GM06990 (cell line): Measurements from ENCODE around the gene SCMH1.

Source experiments
- DNase-seq: peaks from one replicate; pipeline ENCODE4 v3.0.0-alpha.2; 2011; ENCODE audit not compliant: insufficient read length; ENCODE audit errors: extremely low read depth
- H3K27me3 ChIP-seq: replicated peaks from 2 replicates; pipeline ENCODE4 v1.6.0; 2011; ENCODE audit warnings: low read length; ENCODE audit not compliant: control insufficient read depth, insufficient read depth
- H3K36me3 ChIP-seq: 2 replicates; pipeline ENCODE4 v1.5.1; 2011; ENCODE audit warnings: low read length; ENCODE audit not compliant: control insufficient read depth, insufficient read depth
- H3K4me3 ChIP-seq: replicated peaks from 2 replicates; pipeline ENCODE4 v1.5.1; 2011; ENCODE audit warnings: low read depth, mild to moderate bottlenecking, control low read depth, low read length
- TF ChIP-seq, protein P1 (sequence below): IDR thresholded peaks from 2 replicates; pipeline ENCODE4 v1.5.1; 2011; ENCODE audit warnings: low read length, control low read depth, mild to moderate bottlenecking, inconsistent platforms; ENCODE audit not compliant: insufficient read depth, poor library complexity, severe bottlenecking

SCMH1 gene

DNA sequence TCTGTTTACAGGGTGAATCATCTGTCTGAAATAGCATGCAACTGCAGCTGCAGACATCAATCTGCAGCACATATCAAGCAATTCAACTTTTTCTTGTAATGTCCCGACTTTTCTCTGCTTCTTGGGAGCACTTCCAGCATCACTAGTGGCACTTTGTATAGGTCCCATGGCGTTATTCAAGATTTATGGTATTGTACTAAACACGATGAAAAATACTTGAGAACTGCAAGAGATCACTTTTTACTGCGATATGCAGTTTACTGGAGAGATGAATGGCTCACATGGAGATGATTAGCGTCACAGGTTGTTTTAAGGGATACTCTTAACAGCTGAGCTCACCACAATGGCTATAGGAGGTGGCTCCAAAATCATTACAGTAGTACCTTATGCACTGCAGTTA lies 7.2 kb upstream of the SCMH1 start:
- TF ChIP-seq, protein P1, sequence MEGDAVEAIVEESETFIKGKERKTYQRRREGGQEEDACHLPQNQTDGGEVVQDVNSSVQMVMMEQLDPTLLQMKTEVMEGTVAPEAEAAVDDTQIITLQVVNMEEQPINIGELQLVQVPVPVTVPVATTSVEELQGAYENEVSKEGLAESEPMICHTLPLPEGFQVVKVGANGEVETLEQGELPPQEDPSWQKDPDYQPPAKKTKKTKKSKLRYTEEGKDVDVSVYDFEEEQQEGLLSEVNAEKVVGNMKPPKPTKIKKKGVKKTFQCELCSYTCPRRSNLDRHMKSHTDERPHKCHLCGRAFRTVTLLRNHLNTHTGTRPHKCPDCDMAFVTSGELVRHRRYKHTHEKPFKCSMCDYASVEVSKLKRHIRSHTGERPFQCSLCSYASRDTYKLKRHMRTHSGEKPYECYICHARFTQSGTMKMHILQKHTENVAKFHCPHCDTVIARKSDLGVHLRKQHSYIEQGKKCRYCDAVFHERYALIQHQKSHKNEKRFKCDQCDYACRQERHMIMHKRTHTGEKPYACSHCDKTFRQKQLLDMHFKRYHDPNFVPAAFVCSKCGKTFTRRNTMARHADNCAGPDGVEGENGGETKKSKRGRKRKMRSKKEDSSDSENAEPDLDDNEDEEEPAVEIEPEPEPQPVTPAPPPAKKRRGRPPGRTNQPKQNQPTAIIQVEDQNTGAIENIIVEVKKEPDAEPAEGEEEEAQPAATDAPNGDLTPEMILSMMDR = no peak
- H3K36me3 ChIP-seq = no peaks in the 10 kb centered on the region
- no peak for DNase-seq
- no peak overlapping the region for H3K4me3 ChIP-seq
- H3K27me3 ChIP-seq = no peaks in the 10 kb centered on the region

DNA sequence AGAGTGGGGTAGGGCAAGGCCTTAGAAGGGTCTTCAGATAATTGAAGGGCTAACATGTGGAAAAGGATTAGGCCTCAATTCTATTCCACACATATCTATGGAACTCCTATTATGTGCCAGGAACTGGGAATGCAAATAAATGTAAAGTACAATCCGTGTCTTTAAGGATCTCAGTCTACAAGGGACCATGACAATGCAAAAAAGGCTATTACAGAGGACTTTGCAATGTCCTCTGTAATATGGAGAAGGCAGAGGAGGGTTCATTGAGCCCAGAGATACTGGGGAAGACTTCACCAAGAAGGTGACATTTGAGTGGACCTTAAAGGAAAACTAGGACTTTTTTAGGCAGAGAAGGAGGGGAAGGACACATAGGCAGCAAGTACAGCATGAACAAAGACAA lies 4.5 kb upstream of the SCMH1 start:
- DNase-seq = no peak
- no peak overlapping the region for H3K4me3 ChIP-seq
- TF ChIP-seq, protein P1 = no peak
- no peaks in the 10 kb centered on the region for H3K36me3 ChIP-seq
- no peaks in the 10 kb centered on the region for H3K27me3 ChIP-seq

DNA sequence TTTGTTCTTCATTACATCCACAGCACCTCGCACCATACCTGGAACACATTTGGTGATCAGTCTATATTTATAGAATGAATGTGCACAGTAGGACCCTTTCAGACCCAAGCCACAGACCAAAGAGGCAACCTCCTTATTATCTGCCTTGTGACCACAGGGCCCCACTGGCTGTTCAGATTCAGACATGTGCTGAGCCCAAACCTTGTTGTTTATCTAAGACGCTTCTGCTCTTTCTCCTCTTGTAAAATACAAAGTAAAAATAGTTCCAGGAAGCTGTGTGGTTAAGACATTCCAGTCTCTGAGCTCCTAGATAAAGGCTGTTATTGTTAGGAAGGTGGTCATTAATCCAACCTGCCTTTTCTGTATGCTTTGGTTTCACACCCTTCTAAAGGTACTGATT lies 3.6 kb upstream of the SCMH1 start:
- no peaks in the 10 kb centered on the region for H3K27me3 ChIP-seq
- no peaks in the 10 kb centered on the region for H3K36me3 ChIP-seq
- TF ChIP-seq, protein P1 = no peak
- DNase-seq = no peak
- H3K4me3 ChIP-seq = no peak overlapping the region

DNA sequence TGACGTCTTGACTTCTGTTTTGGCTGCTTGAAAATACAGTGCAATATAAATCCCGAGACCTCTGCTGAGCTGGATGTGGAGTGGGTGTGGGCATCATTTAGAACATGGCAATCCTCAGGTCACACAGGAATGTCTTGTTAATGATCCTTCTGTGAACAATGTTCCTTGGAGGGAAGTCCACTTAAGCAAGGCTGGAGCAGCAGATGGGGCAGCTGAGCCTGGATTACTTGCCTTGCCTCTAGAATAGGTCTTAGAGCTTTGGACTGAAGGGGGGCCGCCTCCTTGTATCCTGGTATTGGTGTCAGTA lies 926 bp upstream of the SCMH1 start:
- peak overlapping the region; percentile 76 for H3K4me3 ChIP-seq
- no peaks in the 10 kb centered on the region for H3K36me3 ChIP-seq
- no peaks in the 10 kb centered on the region for H3K27me3 ChIP-seq
- no peak for DNase-seq
- TF ChIP-seq, protein P1 = no peak

DNA sequence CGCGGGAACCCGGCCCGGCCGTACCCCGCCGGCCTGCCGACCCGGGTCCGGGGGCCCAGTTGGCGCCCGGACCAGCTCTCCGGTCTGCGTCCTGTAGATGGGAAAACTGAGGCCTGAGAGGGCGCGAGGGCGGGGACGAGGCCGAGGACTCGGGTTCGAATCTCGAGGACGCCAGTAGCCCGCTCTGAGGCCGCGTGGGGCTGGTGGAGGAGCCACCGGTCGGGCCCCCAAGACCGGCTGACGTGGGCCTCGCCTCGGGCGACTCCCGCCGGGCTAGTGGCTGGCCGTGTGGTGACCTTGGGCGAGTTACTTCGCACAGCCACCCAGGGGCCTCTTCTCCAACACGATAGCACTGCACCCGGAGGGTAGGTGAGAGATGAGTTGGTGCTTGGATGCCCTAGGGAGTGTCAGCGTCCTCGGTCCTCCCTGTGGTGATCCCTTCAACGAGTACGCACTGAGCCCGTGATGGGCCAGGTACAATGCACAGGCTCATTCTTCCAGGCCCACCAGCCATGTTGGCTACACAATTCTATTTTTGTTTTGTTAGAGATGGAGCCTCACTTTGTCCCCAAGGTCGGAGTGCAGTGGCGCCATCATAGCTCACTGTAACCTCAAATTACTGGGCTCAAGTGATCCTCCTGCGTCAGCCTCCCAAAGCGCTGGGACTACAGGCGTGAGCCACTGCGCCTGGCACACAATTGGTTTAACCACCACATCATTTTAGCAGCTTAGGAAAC lies 404 bp upstream of the SCMH1 start:
- H3K36me3 ChIP-seq = no peaks in the 10 kb centered on the region
- DNase-seq = peak; percentile 71
- H3K4me3 ChIP-seq = peak overlapping the region; percentile 76
- TF ChIP-seq, protein P1 = no peak
- H3K27me3 ChIP-seq = no peaks in the 10 kb centered on the region

DNA sequence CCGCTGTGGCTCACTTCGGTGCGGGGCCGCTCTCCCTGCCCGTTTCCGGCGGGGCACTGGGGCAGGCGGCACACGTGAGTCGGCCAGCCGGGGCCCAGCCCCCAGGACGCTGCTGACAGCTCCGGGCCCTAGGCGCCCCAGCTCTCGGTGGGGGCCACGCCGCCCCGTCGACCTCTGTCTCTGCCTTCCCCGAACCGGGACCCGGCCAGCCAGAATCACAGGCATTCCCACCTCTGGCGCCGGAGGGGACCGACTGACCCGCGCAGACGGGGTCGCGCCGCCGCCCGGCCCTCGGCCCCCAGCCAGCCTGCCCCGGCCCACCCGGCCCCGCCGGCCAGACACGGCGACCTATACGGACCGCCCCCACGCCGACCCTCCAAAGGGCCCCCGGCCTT lies 755 bp downstream of the SCMH1 start:
- Histone ChIP-seq H3K27me3 (no peaks in the 10 kb centered on the region), H3K36me3 (no peaks in the 10 kb centered on the region), H3K4me3 (peak overlapping the region; percentile 70)
- peak; percentile 80 for DNase-seq
- TF ChIP-seq, protein P1 = no peak
